HT1080 (cell line): Measurements from ENCODE around the gene CDH4. TPM values are rescaled to one million over a fixed set of nuclear protein-coding genes. Genes with fewer than 3 reads are reported as not detected.
A peak's percentile ranks its signal among the peaks of the same experiment; 100 is the strongest.
"Not testable (repeated sequence)": the region's sequence is repeated elsewhere in the genome, so short reads cannot be mapped to it uniquely, and the experiment has no call there.

Source experiments
- DNase-seq: peaks from one replicate; pipeline ENCODE4 v3.0.0-alpha.2; 2015; ENCODE audit warnings: low read depth
- total RNA-seq: library from RNA; depleted of rRNA; stranded (reverse); fragments of >200 nt; shearing (Covaris generic); gene quantifications from 2 replicates; pipeline ENCODE4 v1.2.3, GENCODE V29; 2014

Gene CDH4
- total RNA-seq, 1 experiment from 2014 or later, result 10.8 TPM

DNA sequence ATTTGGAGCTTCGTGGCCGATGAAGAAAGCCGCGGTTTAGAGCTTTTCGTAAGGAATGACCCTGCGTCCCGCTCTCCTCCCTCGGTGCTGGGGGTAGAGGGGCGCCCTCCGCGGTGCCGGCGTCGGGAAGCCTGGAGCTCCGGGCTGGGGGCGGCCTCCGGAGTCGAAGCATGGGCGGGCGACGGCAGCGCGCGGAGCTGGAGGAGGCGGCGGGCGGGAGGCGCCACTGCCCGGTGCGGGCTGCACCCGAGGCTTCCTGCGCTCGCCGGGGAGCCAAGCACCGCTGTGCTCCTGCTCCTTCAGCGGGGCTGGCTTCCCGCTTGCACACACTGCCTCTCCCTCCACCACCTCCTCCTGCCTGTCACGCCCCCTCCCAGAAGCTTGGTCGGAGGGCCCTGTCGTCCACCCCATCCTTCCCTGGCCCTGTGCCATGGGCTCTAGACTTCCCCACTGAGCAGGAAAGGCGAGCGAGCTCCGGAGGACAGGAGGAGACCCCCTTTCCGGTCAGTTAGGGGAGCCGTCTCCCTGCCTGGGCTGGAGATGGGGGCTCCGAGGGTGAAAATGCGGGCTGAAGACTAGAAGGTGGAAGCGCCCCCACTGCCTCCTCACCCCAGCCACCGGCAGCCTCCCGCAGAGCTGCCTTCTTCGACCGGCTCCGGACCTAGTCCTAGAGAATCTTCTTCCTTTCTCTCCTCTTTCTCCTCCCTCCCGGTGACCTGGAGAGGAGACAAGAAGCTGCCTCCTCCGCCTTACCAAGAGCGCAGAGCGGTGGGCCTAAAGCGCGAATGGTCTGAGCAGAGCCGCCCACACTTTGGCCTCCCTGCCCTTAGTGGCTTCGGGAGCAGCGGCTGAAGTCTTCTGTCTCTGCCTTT, 1.8 kb downstream of the CDH4 start:
- DNase-seq, result peak; percentile 13

DNA sequence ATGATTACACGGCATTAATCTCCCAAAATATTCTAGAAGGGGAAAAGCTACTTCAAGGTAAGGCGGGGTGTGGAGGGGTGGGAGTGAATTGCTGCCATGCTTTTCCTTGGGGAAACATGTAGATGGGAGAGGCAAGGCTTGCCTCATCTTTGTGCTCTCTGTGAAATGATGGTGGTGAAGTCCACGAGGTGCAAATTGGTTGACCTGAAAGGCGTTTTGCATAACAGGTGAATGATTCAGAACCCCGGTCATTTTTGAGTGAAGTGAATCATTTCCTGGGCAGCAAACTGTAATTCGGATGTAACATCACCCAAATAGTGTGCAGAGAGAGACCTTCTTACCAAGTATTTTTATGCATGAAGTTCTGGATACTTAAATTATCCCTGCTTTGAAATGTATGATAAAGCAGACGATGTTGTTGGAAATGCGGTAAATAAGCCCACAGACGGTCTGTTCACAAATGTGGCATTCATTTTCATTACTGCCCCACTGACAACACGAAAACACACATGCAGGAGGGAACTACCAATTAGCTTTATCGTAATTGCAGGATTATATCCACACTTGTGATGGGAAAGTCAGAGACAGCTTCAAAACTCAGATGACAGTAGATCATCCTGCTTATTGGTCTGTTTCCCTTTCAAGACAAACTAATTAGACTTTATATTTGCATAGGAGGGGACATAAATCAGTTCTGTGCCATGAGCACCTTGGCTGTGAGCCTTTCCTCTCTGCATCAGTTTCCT, 3.0 kb downstream of the CDH4 start:
- peak; percentile 80 for DNase-seq

DNA sequence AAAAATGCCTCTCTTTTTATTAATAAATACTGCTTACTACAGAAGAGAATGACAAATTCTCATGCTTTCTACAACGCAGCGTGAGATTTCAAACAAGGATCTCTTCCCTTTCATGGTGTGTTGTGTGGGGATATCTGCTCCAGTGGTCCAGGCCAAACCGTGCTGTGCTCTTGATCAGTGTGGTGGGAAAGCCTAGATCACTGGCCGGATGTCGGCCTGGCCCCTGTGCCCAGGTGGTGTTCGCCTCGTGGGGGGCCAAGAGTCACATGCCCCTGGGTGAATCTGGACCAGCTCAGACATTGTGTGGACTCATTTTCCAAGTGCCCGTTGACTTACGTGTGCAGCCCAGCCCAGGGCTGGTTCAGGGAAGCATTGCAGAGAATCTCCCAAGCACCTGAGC, 4.3 kb downstream of the CDH4 start:
- no peak for DNase-seq

DNA sequence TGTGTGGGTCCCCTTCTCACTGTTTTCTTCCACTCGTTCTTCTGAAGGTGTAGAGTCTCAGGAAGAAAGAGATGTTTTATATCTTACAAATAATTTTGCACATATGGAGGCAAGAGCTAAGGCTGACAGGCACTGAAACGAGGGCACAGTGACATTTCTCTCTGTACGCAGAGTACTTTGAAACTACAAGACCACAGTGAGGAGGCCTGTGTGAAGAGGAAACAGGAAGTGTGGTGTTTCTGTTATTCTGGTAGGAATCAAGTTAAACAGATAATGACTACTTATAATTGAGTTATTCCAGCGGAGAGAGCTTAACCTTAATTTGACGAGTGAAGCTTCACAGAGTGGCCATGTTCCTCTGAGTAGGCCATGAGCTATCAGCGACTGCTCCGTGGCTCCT, 4.8 kb downstream of the CDH4 start:
- no peak for DNase-seq

DNA sequence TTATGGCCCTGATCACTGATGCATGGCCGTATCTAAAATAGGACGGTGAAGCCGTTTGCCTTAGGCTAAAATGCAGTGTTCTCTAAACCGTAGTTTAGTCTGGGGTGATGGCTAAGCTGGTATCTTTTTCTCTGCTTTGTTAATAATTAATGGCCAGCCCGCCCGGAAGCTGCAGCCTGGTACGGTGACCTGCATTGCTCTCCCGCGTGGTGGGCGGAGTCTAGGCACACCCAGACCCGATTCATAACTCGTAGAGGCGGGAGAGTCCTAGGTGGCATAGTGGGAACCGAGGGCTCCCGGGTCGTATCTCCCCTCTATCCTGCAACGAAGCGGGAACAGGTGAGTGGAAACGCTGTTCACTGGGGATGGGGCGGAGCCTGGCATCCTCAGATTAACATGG, 5.5 kb downstream of the CDH4 start:
- no peak for DNase-seq

DNA sequence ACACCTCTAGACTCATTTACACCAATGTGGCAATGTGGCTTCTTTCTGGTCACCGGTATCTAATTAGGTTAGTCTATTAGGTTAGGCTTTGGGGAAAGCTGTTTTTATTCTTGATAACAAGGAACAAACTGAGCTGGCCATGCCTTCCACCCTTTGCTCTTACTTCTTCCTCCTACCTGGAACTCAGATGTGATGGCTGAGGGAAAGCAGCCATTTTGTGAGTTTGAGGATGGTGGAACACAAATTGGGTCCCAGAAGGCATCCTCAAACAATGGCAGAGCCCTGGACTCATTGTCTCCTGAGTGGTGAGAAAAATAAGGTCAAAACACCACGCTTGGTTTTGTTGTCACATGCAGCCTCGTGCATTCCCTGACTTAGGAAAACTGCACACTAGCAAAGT, 7.7 kb downstream of the CDH4 start:
- no peak for DNase-seq

DNA sequence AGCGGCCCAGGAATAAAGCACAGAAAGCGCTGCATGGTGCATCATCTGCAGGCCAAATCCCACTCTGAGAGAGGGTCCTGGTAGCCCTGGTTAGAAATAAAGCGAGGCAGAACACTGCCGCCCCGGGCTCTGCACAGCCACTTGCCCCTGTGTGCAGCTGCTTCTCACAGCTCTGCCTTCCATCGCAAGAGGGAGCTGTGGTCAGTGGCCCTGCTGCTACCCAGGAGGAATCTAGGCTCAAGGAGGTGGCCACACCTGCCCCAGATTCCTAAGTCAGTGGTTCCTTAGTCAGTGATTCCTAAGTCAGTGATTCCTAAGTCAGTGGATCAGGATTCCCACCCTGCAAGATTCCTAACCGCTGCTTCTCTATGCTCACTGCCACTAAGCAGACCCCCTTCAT, 8.8 kb downstream of the CDH4 start:
- DNase-seq, result peak; percentile 16

DNA sequence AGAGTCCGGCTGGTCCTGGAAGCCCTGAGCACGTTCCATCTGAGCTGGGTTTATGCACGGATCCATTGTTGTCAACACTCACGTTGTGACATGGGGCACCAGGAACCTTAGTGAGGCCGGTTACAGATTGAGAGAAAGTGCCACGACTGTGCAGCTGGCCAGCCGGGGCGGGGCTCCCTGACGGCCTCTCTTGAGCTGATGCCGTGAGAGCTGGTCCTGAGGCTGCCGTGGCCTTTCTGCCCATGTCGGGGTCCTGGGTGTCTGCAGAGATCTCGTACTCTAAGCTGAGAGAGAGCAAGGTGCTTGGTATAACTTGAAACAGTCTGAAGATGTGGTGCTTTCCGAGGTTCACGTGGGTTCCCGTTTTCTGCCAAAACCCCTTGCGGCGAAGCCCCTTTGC, 10.0 kb downstream of the CDH4 start:
- no peak for DNase-seq

DNA sequence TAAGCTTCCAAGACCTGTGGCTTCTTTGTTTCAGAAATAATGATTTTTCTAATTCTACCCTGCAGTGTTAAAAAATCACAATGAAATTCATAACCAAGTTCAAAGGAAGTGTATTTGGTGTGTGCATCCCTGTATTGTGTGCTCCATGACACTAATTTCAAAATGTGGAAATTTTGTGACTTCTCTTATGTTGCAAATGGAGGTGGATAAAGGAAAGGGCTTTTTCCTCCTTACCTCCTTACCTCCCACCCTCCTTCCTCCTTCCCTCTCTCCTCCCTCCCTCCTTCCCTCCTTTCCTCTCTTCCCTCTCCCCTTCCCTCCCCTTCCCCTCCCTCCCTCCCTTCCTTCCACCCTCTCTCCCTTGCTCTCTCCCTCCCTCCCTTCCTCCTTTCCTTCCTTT, 10.5 kb downstream of the CDH4 start:
- no peak for DNase-seq

DNA sequence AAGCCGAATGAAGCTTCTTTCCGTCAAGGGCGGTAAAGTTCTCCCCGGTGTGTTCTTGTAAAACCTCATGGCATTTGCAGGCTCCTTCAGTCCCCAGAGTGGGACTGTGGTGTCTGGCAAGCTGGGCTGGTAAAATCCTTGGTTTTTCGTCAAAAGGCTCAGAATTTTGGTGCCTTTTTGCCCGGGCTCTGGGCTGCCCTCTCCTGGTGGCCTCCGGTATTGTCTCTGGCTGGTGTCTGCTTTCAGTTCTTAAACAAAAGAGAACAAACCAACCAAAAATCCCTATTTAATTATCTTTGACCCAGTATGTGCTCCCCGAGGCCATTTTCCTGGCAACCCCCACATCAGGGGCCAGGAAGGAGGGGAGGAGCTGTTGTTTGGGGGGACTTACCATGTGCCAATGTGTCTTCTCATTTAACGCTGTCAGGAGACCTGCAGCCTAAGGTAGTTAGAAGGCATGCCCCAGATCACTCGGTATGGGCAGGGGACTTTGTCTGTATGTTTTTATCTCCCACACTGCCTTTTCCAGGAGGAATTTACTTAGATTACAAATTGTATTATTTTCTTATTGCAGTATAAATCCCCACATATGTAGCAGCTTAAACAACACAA, 11.1 kb downstream of the CDH4 start:
- DNase-seq, result peak; percentile 26

DNA sequence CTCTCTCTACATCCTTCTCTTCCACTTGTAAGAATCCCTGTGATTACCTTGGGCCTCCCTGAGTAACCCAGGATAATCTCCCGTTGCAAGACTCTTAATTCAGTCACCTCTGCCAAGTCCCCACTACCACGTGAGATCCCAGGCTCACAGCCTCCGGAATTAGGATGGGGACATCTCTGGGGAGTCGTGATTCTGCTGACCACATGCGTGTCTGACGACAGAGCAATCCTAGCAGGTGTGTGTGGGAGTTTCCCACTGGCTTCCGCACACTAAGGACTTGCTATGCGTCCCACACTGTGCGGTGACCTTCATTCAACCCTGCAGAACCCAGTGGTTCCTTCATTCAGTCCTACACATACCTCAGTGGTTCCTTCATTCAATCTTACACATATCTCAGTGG, 11.9 kb downstream of the CDH4 start:
- DNase-seq, result no peak

DNA sequence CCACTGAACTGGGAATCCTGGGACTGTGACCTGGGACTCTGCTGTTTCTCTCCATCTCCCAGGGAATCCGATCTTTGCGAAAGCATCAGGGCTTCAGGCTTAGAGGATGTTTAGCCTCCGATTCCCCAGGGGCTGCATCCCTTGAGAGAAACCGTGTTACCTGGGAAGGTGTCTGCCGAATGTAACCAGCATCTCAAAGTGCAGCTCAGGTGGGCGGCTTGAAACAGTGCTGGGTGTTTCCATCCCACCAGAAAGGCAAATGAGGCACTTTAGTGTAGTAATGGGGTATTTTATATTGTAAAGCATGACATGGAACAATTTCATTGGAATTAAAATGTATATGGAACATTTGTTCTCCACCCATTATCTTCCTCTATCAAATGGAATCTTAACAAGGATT, 15.2 kb downstream of the CDH4 start:
- DNase-seq, result no peak

DNA sequence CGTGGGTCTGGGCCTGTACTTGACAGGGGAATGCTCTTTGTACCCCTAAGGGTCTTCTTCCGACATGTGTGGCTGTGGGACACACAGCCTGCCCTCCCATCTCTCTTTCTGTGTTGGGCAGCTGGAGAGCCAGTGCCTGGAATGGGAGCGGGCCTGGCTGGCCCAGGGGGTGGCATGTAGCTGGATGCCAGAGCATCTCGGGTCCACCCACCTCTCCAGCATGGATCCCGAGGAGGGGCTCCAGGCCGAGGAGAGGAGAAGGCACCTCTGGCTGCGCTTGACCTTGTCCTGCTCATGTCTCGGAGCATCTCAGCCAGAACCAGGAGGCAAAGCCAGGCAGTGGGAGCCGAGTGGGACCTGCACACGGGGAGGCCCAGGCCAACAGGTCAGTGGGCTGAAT, 16.0 kb downstream of the CDH4 start:
- DNase-seq, result no peak

DNA sequence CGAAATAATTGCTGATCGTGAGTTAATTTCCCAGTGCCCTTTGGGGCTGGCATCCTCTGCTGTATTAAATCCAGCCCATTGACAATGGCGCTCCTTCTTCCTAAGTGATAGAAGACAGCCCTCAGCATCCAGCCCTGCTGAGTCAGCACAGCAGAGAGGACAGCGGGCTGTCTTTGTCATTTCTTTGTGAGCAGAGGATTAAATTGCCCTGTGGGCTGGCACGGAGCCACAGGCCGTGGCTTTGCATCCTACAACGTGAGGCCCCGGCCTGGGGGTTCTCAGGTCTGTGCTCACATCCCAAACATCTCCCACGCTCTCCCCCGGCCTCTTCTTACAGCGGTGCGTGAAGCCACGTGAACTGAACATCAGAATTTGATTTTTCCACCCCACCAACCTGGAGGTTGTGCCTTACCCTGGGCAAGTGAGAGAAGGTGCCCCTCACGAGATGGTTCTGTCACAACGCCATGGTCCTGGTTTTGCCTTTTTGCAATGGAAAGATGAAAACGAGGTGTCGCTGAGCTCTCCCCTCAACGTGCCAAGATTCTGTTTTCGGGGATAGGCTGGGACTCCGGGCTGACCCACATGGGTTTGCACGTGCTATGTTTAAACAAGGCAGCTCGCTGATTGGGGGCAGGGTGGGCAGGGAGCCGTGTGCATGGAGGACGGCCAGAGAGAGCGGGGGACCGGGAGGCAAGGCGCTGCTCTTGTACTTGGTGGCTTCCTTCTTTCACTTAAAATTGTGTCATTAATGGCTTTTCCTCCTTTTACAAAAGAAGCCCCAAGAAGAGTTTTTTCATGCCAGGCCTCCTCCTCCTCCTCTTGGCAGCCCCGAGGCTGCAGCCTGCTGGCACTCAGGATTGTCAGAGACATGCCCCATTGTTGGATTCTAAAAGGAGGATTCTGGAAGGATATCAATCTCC, 19.5 kb downstream of the CDH4 start:
- peak; percentile 59 for DNase-seq

DNA sequence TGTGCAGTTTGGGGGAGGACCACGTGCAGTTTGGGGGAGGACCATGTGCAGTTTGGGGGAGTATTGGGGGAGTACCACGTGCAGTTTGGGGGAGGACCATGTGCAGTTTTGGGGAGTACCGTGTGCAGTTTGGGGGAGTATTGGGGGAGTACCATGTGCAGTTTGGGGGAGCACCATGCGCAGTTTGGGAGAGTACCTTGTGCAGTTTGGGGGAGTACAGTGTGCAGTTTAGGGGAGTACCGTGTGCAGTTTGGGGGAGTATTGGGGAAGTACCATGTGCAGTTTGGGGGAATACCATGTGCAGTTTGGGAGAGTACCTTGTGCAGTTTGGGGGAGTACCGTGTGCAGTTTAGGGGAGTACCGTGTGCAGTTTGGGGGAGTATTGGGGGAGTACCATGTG, 21.0 kb downstream of the CDH4 start:
- DNase-seq, result not testable (repeated sequence)

DNA sequence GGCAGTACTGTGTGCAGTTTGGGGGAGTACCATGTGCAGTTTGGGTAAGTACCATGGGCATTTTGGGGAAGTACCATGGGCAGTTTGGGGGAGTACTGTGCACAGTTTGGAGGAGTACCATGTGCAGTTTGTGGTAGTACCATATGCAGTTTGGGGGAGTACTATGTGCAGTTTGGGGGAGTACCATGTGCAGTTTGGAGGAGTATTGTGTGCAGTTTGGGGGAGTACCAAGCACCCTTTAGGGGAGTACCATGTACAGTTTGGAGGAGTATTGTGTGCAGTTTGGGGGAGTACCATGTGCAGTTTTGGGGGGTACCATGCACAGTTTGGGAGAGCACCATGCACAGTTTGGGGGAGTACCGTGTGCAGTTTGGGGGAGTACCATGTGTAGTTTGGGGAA, 21.6 kb downstream of the CDH4 start:
- DNase-seq, result not testable (repeated sequence)

DNA sequence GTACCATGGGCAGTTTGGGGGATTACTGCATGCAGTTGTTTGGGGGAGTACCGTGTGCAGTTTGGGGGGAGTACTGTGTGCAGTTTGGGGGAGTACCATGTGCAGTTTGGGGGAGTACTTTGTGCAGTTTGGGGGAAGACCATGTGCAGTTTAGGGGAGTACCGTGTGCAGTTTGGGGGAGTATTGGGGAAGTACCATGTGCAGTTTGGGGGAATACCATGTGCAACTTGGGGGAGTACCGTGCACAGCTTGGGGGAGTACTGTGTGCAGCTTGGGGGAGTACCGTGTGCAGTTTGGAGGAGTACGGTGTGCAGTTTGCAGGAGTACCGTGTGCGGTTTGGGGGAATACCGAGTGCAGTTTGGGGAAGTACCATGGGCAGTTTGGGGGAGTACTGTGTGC, 22.3 kb downstream of the CDH4 start:
- no peak for DNase-seq

DNA sequence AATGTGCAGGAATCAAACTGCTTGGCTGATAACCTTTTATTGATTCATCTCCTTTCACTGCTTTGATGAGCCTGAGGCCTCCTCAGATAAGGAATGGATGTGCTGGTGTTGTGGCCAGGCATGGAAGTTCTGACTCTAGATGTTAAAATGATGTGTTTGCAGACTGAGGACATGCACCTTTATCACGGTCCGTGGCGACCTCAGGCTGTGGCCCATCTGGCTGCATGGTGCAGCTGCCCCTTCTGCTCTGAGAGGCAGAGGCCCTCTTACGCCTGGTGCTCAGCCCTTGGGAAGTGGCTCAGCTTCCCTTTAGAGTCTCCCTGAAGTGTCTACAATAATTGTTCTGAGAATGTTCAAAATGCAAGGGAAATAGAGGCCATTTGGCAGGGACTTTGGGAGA, 26.2 kb downstream of the CDH4 start:
- no peak for DNase-seq

DNA sequence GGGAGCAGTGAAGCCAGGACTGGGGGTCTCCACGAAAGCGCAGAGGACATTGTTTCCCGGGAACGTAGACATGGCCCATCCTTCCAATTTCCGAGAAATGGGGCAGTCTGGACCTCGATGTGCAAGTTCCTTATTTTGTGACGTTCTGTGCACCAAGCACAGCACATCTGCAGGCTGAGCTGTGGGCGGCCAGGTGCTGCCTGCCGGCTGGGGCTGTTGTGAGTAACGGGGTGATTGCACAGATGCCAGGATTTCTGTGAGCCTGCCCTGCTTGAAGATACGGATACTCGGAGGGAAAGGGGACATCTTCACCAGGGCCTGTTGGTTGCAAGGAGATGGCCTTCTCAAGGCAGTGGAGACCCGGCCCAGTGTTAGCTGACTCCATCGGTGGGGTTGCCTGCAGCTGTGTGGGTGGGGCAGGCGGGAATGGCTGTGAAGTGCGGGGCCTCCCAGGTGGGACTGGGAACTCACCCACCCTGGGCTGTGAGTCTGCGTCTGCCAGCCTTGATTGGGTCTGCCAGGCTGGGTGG, 27.6 kb downstream of the CDH4 start:
- no peak for DNase-seq

DNA sequence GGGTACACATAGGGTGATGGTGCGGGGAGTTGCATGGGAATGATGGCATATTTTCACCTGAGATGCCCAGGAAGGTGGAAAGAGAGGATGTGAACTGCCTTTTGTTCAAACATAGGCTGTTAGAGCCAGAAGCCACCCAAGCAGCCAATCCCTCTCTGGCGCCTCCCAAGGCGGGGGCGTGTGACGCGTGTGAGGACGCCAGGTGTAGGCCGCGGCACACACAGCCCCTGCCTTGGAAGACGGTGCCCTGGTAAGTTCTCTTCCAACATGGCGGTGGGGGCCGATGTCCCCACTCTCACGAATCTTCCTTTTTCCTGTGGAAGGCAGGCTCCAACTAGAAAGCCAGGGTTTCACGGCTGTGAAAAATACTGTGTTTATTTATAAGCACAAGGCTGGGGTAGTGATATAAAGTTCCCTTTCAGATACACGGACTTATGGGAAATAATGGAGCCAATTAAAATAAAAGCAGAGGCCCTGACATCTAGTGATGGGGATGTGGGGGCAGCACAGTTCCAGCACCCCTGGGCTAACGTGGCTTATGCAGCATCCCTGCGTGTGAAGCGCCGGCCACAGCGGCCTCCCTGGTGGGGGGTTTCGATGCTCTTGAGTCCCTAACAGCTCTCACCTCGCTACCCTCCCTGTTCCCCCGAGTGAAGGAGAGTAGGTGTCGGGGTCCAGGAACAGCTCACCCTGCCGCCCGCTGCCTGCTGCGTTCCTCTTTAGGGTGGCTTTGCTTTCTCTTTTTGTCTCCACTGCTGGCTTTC, 28.3 kb downstream of the CDH4 start:
- DNase-seq, result no peak
